ENCODE data around the gene KRT9.

GRCh38 chr17:41581366-41582060 lies 9.7 kb upstream of the KRT9 start:
- no peak for TF ChIP-seq POLR2A (IDR thresholded peaks at IDR 0.05)
- TF ChIP-seq, protein P1, sequence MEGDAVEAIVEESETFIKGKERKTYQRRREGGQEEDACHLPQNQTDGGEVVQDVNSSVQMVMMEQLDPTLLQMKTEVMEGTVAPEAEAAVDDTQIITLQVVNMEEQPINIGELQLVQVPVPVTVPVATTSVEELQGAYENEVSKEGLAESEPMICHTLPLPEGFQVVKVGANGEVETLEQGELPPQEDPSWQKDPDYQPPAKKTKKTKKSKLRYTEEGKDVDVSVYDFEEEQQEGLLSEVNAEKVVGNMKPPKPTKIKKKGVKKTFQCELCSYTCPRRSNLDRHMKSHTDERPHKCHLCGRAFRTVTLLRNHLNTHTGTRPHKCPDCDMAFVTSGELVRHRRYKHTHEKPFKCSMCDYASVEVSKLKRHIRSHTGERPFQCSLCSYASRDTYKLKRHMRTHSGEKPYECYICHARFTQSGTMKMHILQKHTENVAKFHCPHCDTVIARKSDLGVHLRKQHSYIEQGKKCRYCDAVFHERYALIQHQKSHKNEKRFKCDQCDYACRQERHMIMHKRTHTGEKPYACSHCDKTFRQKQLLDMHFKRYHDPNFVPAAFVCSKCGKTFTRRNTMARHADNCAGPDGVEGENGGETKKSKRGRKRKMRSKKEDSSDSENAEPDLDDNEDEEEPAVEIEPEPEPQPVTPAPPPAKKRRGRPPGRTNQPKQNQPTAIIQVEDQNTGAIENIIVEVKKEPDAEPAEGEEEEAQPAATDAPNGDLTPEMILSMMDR (IDR thresholded peaks at IDR 0.05) = no peak

Measured in esophagus squamous epithelium (tissue), 4 donors.